ENCODE measurements around the gene DYSF.

DNA sequence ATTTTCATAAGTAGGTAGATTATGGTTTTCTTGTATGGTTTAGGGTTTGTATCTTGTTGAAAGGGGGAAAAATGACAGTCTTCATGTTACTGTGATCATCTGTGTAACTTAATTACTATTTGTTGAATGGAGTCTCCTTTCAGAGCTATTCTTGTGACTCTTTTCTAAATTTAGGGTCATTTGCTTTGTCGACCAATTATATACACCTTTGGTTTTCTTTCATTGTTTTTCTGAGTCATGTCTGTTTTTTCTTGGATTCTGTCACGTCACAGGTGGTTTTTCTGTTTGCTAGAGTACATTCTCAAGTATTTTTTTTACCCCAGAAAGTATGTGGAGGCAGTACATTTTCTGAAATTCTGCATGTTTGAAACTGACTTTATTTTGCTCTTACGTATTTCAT is 43.8 kb upstream of the DYSF start:
- TF ChIP-seq EZH2 (IDR thresholded peaks at IDR 0.05; ENCODE audit: borderline replicate concordance, insufficient read depth, low read depth, low read length, poor library complexity, severe bottlenecking) (no peak), CTCF (IDR thresholded peaks at IDR 0.05) (no peak)

All from B cell (primary cell).